Hepatocyte (in vitro differentiated cells): ENCODE measurements around the gene BNIP5.

Experiments
- EZH2phosphoT487 ChIP-seq: fragments of 200-600 bp; sonication (generic); IDR thresholded peaks from one replicate; pipeline ENCODE4 v1.6.1; 2018; ENCODE audit warnings: antibody characterized with exemption, mild to moderate bottlenecking, low read depth, moderate library complexity; ENCODE audit not compliant: unreplicated experiment, severe bottlenecking
- TF ChIP-seq, protein P1 (sequence below): fragments of 200-600 bp; sonication (generic); IDR thresholded peaks from 2 replicates; pipeline ENCODE4 v1.5.1; 2016; ENCODE audit warnings: antibody characterized with exemption, mild to moderate bottlenecking; ENCODE audit not compliant: poor library complexity

DNA sequence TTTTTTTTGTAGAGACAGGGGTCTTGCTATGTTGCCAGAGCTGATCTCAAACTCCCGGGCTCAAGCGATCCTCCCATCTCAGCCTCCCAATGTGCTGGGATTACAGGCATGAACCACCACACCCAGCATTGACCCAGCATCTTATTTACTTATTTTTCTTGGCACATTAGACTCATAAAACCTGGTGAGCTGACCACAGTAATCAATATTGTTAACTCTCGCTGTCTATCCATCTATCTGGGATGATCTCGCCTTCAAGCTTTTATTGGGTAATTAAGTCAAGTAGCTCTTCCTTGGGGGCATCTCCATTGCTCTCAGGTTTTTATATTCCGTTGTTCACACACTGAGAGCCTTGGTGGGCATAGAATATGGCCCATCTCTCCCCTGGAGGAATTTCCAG is 49.8 kb downstream of the BNIP5 start:
- TF ChIP-seq, protein P1, sequence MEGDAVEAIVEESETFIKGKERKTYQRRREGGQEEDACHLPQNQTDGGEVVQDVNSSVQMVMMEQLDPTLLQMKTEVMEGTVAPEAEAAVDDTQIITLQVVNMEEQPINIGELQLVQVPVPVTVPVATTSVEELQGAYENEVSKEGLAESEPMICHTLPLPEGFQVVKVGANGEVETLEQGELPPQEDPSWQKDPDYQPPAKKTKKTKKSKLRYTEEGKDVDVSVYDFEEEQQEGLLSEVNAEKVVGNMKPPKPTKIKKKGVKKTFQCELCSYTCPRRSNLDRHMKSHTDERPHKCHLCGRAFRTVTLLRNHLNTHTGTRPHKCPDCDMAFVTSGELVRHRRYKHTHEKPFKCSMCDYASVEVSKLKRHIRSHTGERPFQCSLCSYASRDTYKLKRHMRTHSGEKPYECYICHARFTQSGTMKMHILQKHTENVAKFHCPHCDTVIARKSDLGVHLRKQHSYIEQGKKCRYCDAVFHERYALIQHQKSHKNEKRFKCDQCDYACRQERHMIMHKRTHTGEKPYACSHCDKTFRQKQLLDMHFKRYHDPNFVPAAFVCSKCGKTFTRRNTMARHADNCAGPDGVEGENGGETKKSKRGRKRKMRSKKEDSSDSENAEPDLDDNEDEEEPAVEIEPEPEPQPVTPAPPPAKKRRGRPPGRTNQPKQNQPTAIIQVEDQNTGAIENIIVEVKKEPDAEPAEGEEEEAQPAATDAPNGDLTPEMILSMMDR = no peak
- no peak for TF ChIP-seq EZH2phosphoT487
